H1 (cell line): ENCODE measurements around the gene TSR3. TPM values are rescaled to one million over a fixed set of nuclear protein-coding genes. Genes with fewer than 3 reads are reported as not detected.

ENCODE experiments used
- CTCF ChIA-PET: fragments of 300-600 bp; sonication (Branson Sonifier 250); formaldehyde crosslinking; loops from one replicate; lab custom pipeline; 2021; ENCODE audit not compliant: partially characterized antibody; lab: Charles Lee
- POLR2A ChIA-PET: fragments of 300-600 bp; sonication (Branson Sonifier 250); formaldehyde crosslinking; loops from one replicate; lab custom pipeline; 2021; ENCODE audit warnings: inconsistent platforms; ENCODE audit not compliant: partially characterized antibody; lab: Charles Lee
- DNase-seq, 2 experiments: peaks; one replicate each; pipeline versions ENCODE4 v3.0.0 to v3.0.0-alpha.2; 2010 to 2022; ENCODE audit warnings: low spot score in 2 of 2, low read depth in 1 of 2, mixed read lengths in 1 of 2
- FAIRE-seq: peaks from 2 replicates; lab custom pipeline; 2011; peaks lifted over from hg19 to GRCh38; lab: Jason Lieb, UNC
- H2AFZ ChIP-seq: 2 replicates; pipeline ENCODE4 v1.8.1; 2012; ENCODE audit warnings: low read length, inconsistent platforms
- H2AK5ac ChIP-seq: 2 replicates; pipeline ENCODE4 v1.6.1; 2013; ENCODE audit warnings: low read depth, low read length
- H2BK120ac ChIP-seq: replicated peaks from 2 replicates; pipeline ENCODE3; 2013; ENCODE audit warnings: low read depth, low read length, inconsistent platforms
- H2BK12ac ChIP-seq: 2 replicates; pipeline ENCODE4 v1.6.1; 2013; ENCODE audit warnings: low read depth, low read length
- H2BK15ac ChIP-seq: 2 replicates; pipeline ENCODE4 v1.6.1; 2013; ENCODE audit warnings: low read length
- H2BK20ac ChIP-seq: 2 replicates; pipeline ENCODE4 v1.6.1; 2013; ENCODE audit warnings: low read length
- H2BK5ac ChIP-seq: 2 replicates; pipeline ENCODE4 v1.6.1; 2013; ENCODE audit warnings: low read depth, low read length
- H3K14ac ChIP-seq: 2 replicates; pipeline ENCODE4 v1.6.1; 2013; ENCODE audit warnings: inconsistent platforms; ENCODE audit not compliant: insufficient read length
- H3K18ac ChIP-seq: 2 replicates; pipeline ENCODE4 v1.6.1; 2013; ENCODE audit warnings: low read length; ENCODE audit errors: extremely low read depth
- H3K23ac ChIP-seq: 2 replicates; pipeline ENCODE4 v1.6.1; 2013; ENCODE audit warnings: inconsistent platforms; ENCODE audit not compliant: insufficient read length
- H3K23me2 ChIP-seq: 2 replicates; pipeline ENCODE4 v1.6.1; 2013; ENCODE audit warnings: low read depth, low read length
- H3K27ac ChIP-seq: 2 replicates; pipeline ENCODE4 v1.6.1; 2011; ENCODE audit warnings: low read depth, low read length, inconsistent platforms
- H3K27me3 ChIP-seq, 4 experiments: replicated peaks in 1 of 4; 1 replicate in 1 of 4; 2 replicates in 3 of 4; pipeline versions ENCODE4 v1.6.1 to v1.8.1; 2011 to 2013; ENCODE audit warnings: low read length in 3 of 4, mild to moderate bottlenecking in 3 of 4, inconsistent platforms in 2 of 4, mixed read lengths in 2 of 4, moderate library complexity in 1 of 4; ENCODE audit not compliant: control insufficient read depth in 3 of 4, insufficient read depth in 3 of 4; ENCODE audit errors: extremely low read depth in 1 of 4
- H3K36me3 ChIP-seq, 4 experiments: 2 replicates each; pipeline versions ENCODE4 v1.6.1 to v1.8.1; 2011 to 2013; ENCODE audit warnings: mild to moderate bottlenecking in 4 of 4, low read length in 3 of 4, moderate library complexity in 2 of 4, control low read depth in 1 of 4, inconsistent platforms in 1 of 4; ENCODE audit not compliant: insufficient read depth in 4 of 4, control insufficient read depth in 2 of 4
- H3K4ac ChIP-seq: replicated peaks from 2 replicates; pipeline ENCODE3; 2013; ENCODE audit warnings: low read length, low read depth, mixed read lengths, inconsistent platforms; ENCODE audit not compliant: insufficient read length
- H3K4me1 ChIP-seq, 4 experiments: replicated peaks in 1 of 4; 1 replicate in 1 of 4; 2 replicates in 3 of 4; pipeline versions ENCODE4 v1.6.1 to v1.8.1; 2011 to 2013; ENCODE audit warnings: low read length in 3 of 4, inconsistent platforms in 2 of 4, mixed read lengths in 1 of 4; ENCODE audit not compliant: insufficient read depth in 4 of 4, control insufficient read depth in 3 of 4
- H3K4me2 ChIP-seq, 2 experiments: 2 replicates each; pipeline versions ENCODE4 v1.6.1 to v1.8.1; 2011 to 2013; ENCODE audit warnings: low read depth in 2 of 2, low read length in 2 of 2, control low read depth in 1 of 2, inconsistent platforms in 1 of 2, mild to moderate bottlenecking in 1 of 2; ENCODE audit not compliant: insufficient read depth in 1 of 2
- H3K4me3 ChIP-seq, 4 experiments: fragments of 200-600, 300-600 bp in 1 of 4; sonication (generic), shearing (Covaris generic), sonication (Bioruptor Twin) in 1 of 4; 2 replicates each; pipeline versions ENCODE4 v1.5.1 to v1.8.1; 2011 to 2016; ENCODE audit warnings: low read length in 4 of 4, low read depth in 3 of 4, control low read depth in 2 of 4, inconsistent platforms in 2 of 4, mild to moderate bottlenecking in 2 of 4, mixed read lengths in 1 of 4, moderate library complexity in 1 of 4; ENCODE audit not compliant: insufficient read depth in 2 of 4; ENCODE audit errors: extremely low read depth in 1 of 4
- H3K56ac ChIP-seq: replicated peaks from 2 replicates; pipeline ENCODE3; 2013; ENCODE audit warnings: low read depth, mild to moderate bottlenecking, mixed read lengths, low read length, inconsistent platforms; ENCODE audit not compliant: insufficient read length
- H3K79me1 ChIP-seq: 2 replicates; pipeline ENCODE4 v1.6.1; 2013; ENCODE audit warnings: low read depth, low read length, control low read depth
- H3K79me2 ChIP-seq, 2 experiments: 2 replicates each; pipeline versions ENCODE4 v1.6.1 to v1.8.1; 2012 to 2013; ENCODE audit warnings: low read length in 2 of 2, mild to moderate bottlenecking in 2 of 2, inconsistent platforms in 1 of 2; ENCODE audit not compliant: insufficient read depth in 2 of 2, control insufficient read depth in 1 of 2
- H3K9ac ChIP-seq, 4 experiments: replicated peaks in 1 of 4; 1 replicate in 1 of 4; 2 replicates in 3 of 4; pipeline versions ENCODE4 v1.6.1 to v1.8.1; 2011 to 2013; ENCODE audit warnings: low read depth in 3 of 4, low read length in 3 of 4, control low read depth in 2 of 4, mild to moderate bottlenecking in 2 of 4, moderate library complexity in 2 of 4, inconsistent platforms in 1 of 4; ENCODE audit errors: extremely low read depth in 1 of 4
- H3K9me3 ChIP-seq, 2 experiments: 2 replicates each; pipeline versions ENCODE4 v1.6.1 to v1.8.1; 2012 to 2013; ENCODE audit warnings: mild to moderate bottlenecking in 2 of 2, moderate library complexity in 2 of 2, control low read depth in 1 of 2, inconsistent platforms in 1 of 2, low read depth in 1 of 2, low read length in 1 of 2, mixed read lengths in 1 of 2; ENCODE audit not compliant: insufficient read depth in 2 of 2
- H4K20me1 ChIP-seq, 2 experiments: replicated peaks in 1 of 2; 2 replicates each; pipeline versions ENCODE3 to v1.8.1; 2011 to 2013; ENCODE audit warnings: inconsistent platforms in 2 of 2, low read length in 2 of 2, mild to moderate bottlenecking in 1 of 2; ENCODE audit not compliant: insufficient read depth in 2 of 2, control insufficient read depth in 1 of 2
- H4K5ac ChIP-seq: 2 replicates; pipeline ENCODE4 v1.6.1; 2013; ENCODE audit warnings: low read length, low read depth, mixed read lengths, inconsistent platforms; ENCODE audit not compliant: insufficient read length
- H4K8ac ChIP-seq: 2 replicates; pipeline ENCODE4 v1.8.0; 2013; ENCODE audit warnings: mild to moderate bottlenecking, moderate library complexity, low read length, inconsistent platforms; ENCODE audit not compliant: insufficient read depth; ENCODE audit errors: extremely low read depth
- H4K91ac ChIP-seq: replicated peaks from 2 replicates; pipeline ENCODE3; 2013; ENCODE audit warnings: low read length, mixed read lengths, inconsistent platforms; ENCODE audit not compliant: insufficient read length
- ATF3 ChIP-seq: IDR thresholded peaks from 2 replicates; pipeline ENCODE4 v1.6.1; 2011; ENCODE audit warnings: low read depth, mild to moderate bottlenecking, low read length; ENCODE audit not compliant: insufficient read depth
- BACH1 ChIP-seq: IDR thresholded peaks from 2 replicates; pipeline ENCODE4 v1.6.1; 2012; ENCODE audit warnings: low read length, improper control_type of control experiment
- BRCA1 ChIP-seq: IDR thresholded peaks from 2 replicates; pipeline ENCODE4 v1.6.1; 2012; ENCODE audit warnings: low read depth, low read length, improper control_type of control experiment
- EP300 ChIP-seq, 2 experiments: IDR thresholded peaks; 1 replicate in 1 of 2; 2 replicates in 1 of 2; pipeline ENCODE4 v1.6.1; 2011 to 2012; ENCODE audit warnings: low read depth in 2 of 2, low read length in 2 of 2, mild to moderate bottlenecking in 2 of 2, borderline replicate concordance in 1 of 2, inconsistent platforms in 1 of 2, moderate library complexity in 1 of 2
- HDAC2 ChIP-seq, 2 experiments: fragments of 300-600 bp in 1 of 2; sonication (generic) in 1 of 2; IDR thresholded peaks; 2 replicates each; pipeline ENCODE4 v1.6.1; 2011 to 2012; ENCODE audit warnings: low read depth in 2 of 2, low read length in 2 of 2, mild to moderate bottlenecking in 2 of 2, moderate library complexity in 2 of 2, borderline replicate concordance in 1 of 2, inconsistent platforms in 1 of 2
- JUND ChIP-seq: IDR thresholded peaks from 2 replicates; pipeline ENCODE4 v1.6.1; 2011; ENCODE audit warnings: mild to moderate bottlenecking, improper control_type of control experiment, low read length
- KDM4A ChIP-seq: IDR thresholded peaks from one replicate; pipeline ENCODE4 v1.7.1; 2012; ENCODE audit warnings: low read depth, mild to moderate bottlenecking, moderate library complexity, low read length, inconsistent platforms; ENCODE audit not compliant: severe bottlenecking
- POLR2AphosphoS5 ChIP-seq: IDR thresholded peaks from 2 replicates; pipeline ENCODE4 v1.6.1; 2011; ENCODE audit warnings: low read depth, low read length
- RFX5 ChIP-seq: IDR thresholded peaks from 2 replicates; pipeline ENCODE4 v1.6.1; 2011; ENCODE audit warnings: low read depth, low read length, improper control_type of control experiment, borderline replicate concordance
- SAP30 ChIP-seq: fragments of 300-600 bp; sonication (generic); IDR thresholded peaks from 2 replicates; pipeline ENCODE4 v1.7.1; 2012; ENCODE audit warnings: low read length, moderate library complexity, mild to moderate bottlenecking, inconsistent platforms; ENCODE audit not compliant: insufficient read depth, insufficient replicate concordance
- SIRT6 ChIP-seq: IDR thresholded peaks from one replicate; pipeline ENCODE4 v1.7.1; 2012; ENCODE audit warnings: low read length, inconsistent platforms
- TAF7 ChIP-seq: optimal IDR thresholded peaks from 2 replicates; pipeline ENCODE3; 2011; ENCODE audit warnings: low read depth, mild to moderate bottlenecking, inconsistent platforms, low read length, moderate library complexity, borderline replicate concordance
- WGBS, 2 experiments: shearing (Covaris generic) in 1 of 2; methylation state at CpG; one replicate each; pipeline versions ENCODE4 v1.1.6 to v1.1.7; 2013 to 2015; ENCODE audit warnings: low lambda C conversion rate in 2 of 2, mixed read lengths in 2 of 2, inconsistent platforms in 1 of 2, low coverage in 1 of 2, missing lambda C conversion rate in 1 of 2; ENCODE audit not compliant: insufficient replicate concordance in 2 of 2, insufficient coverage in 1 of 2, insufficient read length in 1 of 2; ENCODE audit errors: extremely low coverage in 1 of 2, missing lambda C conversion rate in 1 of 2; 5-methylcytosine and 5-hydroxymethylcytosine counted together
- polyA plus RNA-seq, 7 experiments: library from polyadenylated mRNA; depleted of rRNA in 3 of 7; stranded (reverse) in 5 of 7; unstranded in 2 of 7; fragments of >200 nt in 5 of 7; fragments of 200-250 nt in 2 of 7; gene quantifications; 1 replicate in 5 of 7; 2 replicates in 1 of 7; 4 replicates in 1 of 7; pipeline versions ENCODE4 v1.2.1 to v1.2.3, GENCODE V29; 2011 to 2013; ENCODE audit warnings: missing spikeins in 2 of 7, mixed read lengths in 2 of 7
- total RNA-seq: library from RNA; stranded (reverse); fragmentation: NEBNext Ultra II Directional; extraction: Animal tissue kit (Norgen Biotek cat#: 25700); gene quantifications from 2 replicates; pipeline ENCODE4 v1.2.1, GENCODE V29; 2021

Gene TSR3
- total and polyA plus RNA-seq, 2 of the 8 experiments (the other 6 are each of a cell fraction or from before 2014, with no cell fraction given), result 43.1 to 52.3 TPM

- H3K36me3 ChIP-seq, result peaks cover 6 to 26% (median 14%) of the 10 kb centered on the region in 4 experiments; a peak in 7 of 8 replicates
- H3K9ac ChIP-seq, result no peak overlapping the region
- POLR2A ChIA-PET, result interaction anchor here (0.6 to 6.5 kb wide), 10 partner anchors 9 to 275 kb away, joined by 3 to 106 read pairs (median 3); partner anchors contain the start of gene UBE2I
- no peak overlapping the region for H3K18ac ChIP-seq
- H2BK5ac ChIP-seq, result no peak overlapping the region
- DNase-seq (no peak), FAIRE-seq (no peak)
- peaks cover 0 to 3% (median 0%) of the 10 kb centered on the region in 4 experiments; a peak in 3 of 7 replicates for H3K4me1 ChIP-seq
- peaks cover 8 to 10% of the 10 kb centered on the region in 2 experiments for H4K20me1 ChIP-seq
- no peaks in the 10 kb centered on the region; a peak in 1 of 4 replicates for H3K79me2 ChIP-seq
- H2AFZ ChIP-seq, result no peak overlapping the region
- peaks cover 0 to 3% (median 0%) of the 10 kb centered on the region in 4 experiments; a peak in 1 of 7 replicates for H3K27me3 ChIP-seq
- no peak overlapping the region for H2BK120ac ChIP-seq
- no peak overlapping the region for H3K56ac ChIP-seq
- H2BK12ac ChIP-seq, result no peak overlapping the region
- no peak overlapping the region for H3K4ac ChIP-seq
- H2BK20ac ChIP-seq, result no peak overlapping the region
- H3K79me1 ChIP-seq, result no peaks in the 10 kb centered on the region; the same call in 1 of the 2 replicates
- no peak overlapping the region for H3K4me2 ChIP-seq
- H4K5ac ChIP-seq, result no peak overlapping the region
- peaks cover 5 to 8% of the 10 kb centered on the region in 2 experiments; a peak in 2 of 4 replicates for H3K9me3 ChIP-seq
- WGBS, 2 experiments, result 88% methylated on average over 10 of the region's 17 CpGs; no CpG with 5 or more reads in 1 of the 2 experiments
- no peak overlapping the region for H2AK5ac ChIP-seq
- H2BK15ac ChIP-seq, result no peak overlapping the region
- no peak overlapping the region for H3K4me3 ChIP-seq
- no peak overlapping the region for H4K91ac ChIP-seq
- no peak overlapping the region for H3K14ac ChIP-seq
- H4K8ac ChIP-seq, result peak overlapping the region; percentile 51
- no peaks in the 10 kb centered on the region for H3K23me2 ChIP-seq
- CTCF ChIA-PET, result interaction anchor here (0.5 to 2.1 kb wide), 9 partner anchors 9 to 691 kb away, joined by 3 to 6 read pairs (median 4); no protein-coding TSS in a partner anchor
- no peak overlapping the region; the same call in 1 of the 2 replicates for H3K27ac ChIP-seq
- no peak overlapping the region for H3K23ac ChIP-seq
- TF ChIP-seq SAP30 (no peak), TAF7 (no peak), JUND (no peak), RFX5 (no peak), ATF3 (no peak), SIRT6 (no peak), KDM4A (no peak), HDAC2 (IDR thresholded peaks at IDR 0.05; ENCODE audit: borderline replicate concordance in 1 of 2, low read depth in 2 of 2, low read length in 2 of 2) (no peak), EP300 (IDR thresholded peaks at IDR 0.05; ENCODE audit: borderline replicate concordance in 1 of 2, low read depth in 2 of 2, low read length in 2 of 2) (no peak), BACH1 (no peak), POLR2AphosphoS5 (no peak), BRCA1 (no peak)
Observed at GRCh38 chr16:1326391-1326790, 25.3 kb downstream of the TSR3 start.
